NCI-H2196 treated with DMSO at 0.1 percent for 48 hours (cell line): ENCODE results near the gene UBASH3B.

Experiments used
- DNase-seq: peaks from one replicate; lab custom pipeline; 2025; ENCODE audit not compliant: unreplicated experiment; lab: John Stamatoyannopoulos, UW

The UBASH3B gene

GRCh38 chr11:122647736-122648275, 7.7 kb upstream of the UBASH3B start:
- no peak for DNase-seq

- DNase-seq = no peak
Measured at GRCh38 chr11:122649116-122649515, 6.4 kb upstream of the UBASH3B start.

DNA sequence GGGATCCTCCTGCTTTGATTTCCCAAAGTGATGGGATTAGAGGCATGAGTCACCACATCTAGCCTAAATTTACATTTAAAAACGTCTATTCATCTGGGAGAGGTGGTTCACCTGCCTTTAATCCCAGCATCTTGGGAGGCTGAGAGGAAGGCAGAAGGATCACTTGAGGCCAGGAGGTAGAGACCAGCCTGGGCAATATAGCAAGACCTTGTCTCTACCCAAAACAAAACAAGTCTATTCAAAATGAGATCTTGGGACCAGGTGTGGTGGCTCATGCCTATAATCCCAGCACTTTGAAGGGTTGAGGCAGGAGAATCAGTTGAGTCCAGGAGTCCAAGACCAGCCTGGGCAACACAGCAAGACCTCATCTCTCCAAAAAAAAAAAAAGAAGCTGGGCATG, 4.9 kb upstream of the UBASH3B start:
- DNase-seq = no peak

- no peak for DNase-seq
Measured at GRCh38 chr11:122652495-122652894, 3.0 kb upstream of the UBASH3B start.

- DNase-seq = no peak
Measured at GRCh38 chr11:122653916-122654585, 1.5 kb upstream of the UBASH3B start.

DNA sequence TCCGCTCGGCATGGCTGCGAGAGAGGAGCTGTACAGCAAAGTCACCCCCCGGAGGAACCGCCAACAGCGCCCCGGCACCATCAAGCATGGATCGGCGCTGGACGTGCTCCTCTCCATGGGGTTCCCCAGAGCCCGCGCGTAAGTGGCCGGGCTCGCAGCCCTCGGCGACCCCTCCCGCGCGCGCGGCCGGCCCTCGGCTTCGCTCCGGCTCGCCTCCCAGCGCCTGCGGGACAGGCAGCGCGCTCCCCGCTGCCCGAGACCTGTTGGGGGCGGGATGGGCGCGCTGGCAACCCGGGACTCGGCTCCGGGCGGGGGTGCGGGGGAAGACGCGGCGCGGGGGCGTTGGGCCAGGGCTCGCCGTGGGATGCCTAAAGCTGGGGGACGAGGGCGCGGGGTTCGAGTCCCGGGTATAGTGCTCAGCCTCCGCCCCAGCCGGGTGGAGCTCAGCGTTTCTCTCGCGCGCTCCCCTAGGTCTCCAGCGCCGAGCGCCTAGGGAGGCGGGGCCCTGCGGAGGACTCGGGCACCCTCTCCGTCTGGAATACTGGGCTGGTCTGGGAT, 630 bp downstream of the UBASH3B start:
- DNase-seq = no peak

DNA sequence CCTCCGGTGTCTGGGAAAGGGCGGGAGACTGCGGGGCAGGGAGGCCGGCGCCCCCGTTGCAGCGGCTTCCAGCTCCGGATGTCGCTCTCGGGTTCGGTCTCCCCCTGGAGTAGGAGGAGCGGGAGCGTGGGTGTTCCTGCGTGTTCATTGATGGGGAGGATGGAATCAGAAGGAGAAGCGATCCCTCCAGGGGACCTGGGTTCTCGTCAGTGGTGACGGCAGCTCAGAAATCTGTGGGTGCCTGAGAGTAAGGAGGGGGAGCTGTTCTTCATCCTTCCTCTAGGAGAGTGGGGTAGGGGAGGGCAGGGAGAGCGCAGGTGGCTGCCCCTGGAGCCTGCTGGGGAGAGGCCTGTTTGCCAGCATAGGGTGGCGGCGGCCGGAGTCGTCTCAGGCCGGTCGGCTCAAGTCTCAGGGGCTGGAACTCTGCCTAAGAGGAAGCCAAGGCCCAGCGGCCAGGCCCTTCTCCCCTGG, 1.1 kb downstream of the UBASH3B start:
- no peak for DNase-seq

DNA sequence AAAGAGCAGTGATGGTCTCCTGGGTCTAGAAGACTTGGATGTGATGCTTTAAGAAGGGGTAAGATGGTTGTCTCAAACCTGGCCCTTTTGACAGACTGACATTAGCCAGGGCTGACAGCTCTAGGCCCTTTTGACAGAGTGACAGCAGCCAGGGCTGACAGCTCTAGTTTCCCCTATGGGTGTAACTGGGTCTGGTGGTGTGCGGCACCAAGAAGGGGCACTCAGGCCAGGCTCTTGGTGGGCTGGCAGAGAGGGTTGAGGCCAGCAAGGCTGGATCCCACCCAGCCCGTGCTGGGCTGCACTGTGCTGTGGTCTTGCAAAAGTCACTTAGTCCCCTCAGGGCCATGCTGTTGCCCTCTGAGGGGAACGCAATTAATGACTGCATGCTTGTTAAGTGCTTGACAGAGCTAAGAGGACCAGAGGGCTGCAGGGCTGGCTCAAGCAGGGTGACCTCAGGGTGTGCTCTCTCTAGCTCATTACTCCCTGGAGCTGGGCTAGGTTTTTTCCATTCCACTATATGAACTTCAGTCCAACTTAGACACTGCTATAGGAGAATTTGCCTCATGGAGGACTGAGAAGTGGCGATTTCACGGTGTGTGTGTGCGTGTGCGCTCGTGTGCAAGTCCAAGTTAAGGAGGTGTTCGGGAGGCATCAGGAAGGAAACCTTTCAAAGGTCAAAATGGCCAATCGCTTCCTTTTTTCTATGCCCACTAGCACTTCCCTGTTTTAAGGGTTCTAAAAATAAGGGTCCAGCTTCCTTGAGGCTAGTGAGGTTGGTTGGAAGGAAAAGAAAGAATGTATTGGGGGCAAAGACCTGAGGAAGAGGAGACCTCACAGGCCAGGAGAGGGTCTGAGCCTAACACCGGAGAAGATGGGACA, 4.4 kb downstream of the UBASH3B start:
- DNase-seq = no peak

DNA sequence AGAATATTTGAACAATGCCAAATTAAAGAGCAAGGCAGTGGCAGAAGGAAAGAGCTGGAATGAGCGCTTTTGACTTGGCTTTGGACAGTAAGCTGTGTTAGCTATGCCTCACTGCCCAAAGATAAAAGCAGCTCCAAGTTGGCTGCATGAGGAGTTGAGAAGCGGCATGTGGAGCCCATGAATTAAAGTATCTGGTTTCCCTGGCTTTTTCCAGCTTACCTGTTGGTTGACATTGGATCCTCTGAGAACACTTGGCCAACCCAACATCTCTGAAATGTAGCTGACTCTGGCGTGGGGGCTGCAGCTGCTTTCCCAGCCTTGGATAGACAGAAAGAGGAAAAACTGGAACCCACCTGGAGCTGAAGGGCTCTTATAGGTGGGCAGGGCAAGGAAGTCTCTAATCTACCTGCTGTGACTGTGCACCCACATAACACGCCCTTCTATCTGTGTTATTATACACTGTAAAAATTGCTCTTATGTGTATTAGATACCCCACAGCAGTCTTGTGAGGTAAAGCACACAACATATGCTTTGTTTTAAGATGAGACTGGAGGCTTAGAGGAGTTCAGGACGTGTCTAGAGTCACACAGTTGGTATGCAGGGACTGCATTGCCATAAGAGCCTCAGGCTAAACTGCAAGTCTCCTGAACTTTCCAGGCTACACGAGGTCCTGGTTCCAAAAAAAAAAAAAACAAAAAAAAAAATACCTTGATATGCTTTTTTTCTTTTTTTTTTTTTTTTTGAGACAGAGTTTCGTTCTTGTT, 5.8 kb downstream of the UBASH3B start:
- DNase-seq = peak; percentile 81

- DNase-seq = no peak
Measured at GRCh38 chr11:122663056-122663740, 7.7 kb downstream of the UBASH3B start.

DNA sequence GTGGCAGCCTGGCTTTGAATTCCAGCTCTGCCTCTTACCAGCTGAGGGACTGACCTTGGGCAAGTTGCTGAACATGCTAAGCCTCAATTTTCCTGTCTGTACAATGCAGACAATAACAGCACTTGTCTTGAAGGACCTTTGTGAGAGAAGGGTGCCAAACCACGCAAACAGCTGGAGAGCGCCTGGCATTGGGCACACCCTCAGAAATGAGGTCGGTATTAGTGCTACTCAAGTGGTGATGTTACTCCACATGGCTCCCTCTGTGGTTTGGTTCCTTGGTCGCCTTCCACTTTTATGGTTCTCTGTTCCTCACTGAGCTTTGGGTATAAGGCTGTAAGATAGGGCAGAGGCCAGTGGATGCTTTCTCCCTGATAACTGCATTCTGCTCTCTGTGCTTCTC, 8.2 kb downstream of the UBASH3B start:
- DNase-seq = peak; percentile 32

DNA sequence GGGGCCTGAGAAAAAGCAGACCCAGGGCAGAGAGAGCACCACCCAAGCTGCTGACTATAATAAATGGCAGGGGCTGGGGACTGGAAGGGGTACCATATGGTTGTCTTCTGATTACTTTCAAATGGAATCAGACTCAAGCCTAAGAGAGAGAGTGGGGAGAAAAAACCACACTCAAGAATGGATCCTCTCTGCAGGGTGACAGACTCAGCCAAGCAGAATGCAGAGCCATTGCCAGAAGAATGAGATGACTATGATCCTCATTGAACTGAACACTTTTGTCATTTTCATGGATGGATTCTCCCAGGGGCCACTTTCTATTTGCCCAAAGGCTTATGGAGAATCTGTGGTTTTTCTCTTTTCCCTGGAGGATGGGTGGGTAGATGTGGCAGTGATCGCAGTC, 8.7 kb downstream of the UBASH3B start:
- DNase-seq = no peak

DNA sequence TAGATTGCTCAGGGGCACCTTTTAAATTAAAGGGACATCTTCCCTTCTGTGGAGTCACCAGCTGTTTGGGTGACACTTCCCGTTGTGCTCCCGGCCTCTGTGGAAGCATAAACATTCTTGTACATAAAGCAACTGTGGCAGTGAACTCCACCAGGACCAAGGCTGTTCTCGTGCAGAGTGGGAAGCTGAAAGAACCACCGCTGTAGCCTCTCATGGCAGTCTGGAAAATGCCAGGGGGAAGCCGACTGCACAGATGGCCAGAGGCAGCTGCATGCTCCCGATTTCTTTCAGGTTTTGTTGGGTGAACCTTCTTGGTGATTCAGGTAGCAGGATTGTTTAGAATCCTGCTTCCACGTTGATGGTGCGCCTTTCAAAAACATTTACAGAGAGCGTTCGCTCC, 10.3 kb downstream of the UBASH3B start:
- no peak for DNase-seq

DNA sequence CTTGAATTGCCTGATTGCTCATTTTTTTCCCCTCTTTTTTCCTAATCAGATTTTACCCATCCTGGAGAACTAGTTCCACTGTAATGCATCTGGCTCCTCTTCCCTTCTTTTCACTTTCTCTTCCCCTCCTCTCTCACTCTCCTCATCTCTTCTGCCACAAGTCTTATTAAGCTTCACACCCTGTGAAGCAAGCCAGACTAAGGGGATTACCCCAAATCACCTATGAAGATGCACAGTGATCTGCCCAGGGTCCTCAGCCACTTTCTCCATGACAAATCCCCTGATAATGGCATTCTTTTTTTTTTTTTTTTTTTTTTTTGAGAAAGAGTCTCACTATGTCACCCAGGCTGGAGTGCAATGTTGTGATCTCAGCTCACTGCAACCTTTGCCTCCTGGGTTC, 11.2 kb downstream of the UBASH3B start:
- DNase-seq = no peak

- peak; percentile 34 for DNase-seq
Measured at GRCh38 chr11:122668562-122669090, 13.1 kb downstream of the UBASH3B start.

DNA sequence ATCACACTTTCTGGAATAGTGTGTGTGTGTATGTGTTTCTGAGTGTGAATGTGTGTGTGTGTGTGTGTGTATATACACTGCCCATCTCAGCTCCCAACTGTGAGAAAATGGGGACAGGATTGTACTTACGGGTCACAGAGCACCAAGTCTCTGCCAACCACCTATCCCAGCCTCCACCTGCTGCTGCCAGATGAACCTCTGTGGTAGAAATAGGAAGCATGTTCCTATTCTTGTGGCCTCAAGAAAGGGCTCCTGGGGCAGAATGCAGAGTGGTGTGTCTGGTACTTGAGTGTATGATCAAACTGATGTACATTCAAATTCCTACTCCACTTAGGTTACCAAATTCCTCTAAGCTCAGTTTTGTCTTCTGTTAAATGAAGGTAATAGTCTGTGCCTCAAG, 14.6 kb downstream of the UBASH3B start:
- DNase-seq = no peak

DNA sequence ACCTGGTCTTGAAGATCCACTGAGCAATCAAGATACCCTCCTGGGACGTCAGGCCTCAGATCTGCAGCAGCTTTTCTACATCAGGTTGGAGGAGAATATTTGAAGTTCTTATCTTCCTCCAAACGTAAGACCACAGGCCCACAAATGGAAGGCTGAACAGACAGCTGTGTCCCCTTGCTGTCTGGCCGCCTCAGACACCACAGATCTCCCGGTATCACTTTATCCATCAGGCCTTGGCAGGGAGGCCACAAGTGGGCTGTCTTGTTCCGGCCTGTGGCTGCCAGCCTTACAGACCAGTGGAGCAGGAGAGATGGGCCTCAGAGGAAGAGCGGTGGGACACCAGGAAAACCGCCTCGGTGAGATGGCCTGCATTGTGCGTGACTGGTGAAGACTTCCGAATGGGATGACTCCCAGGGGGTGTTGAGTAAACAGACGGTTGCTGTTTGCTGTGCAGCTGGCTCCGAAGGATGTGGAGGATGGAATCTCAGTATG, 15.9 kb downstream of the UBASH3B start:
- no peak for DNase-seq

GRCh38 chr11:122672892-122673291, 17.4 kb downstream of the UBASH3B start:
- DNase-seq = no peak

DNA sequence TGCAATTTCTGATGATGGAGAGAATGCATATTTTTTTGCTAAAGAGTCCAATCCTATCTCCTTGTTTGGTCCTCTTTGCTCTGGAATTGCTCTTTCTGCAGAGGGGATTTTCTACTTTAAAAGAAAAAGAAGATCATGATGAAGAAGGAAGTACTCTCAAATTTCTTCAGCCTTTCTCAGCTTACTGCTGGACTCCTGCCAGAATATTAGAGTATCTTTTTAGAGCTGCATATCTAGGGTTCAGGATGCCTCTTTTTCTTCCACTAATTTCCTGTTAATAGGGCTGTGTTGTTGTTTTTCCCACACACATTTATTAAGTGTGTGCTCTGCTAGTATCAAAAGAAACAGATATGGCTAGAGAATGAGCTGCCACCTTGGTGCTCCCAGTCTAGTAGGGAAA, 18.2 kb downstream of the UBASH3B start:
- no peak for DNase-seq

DNA sequence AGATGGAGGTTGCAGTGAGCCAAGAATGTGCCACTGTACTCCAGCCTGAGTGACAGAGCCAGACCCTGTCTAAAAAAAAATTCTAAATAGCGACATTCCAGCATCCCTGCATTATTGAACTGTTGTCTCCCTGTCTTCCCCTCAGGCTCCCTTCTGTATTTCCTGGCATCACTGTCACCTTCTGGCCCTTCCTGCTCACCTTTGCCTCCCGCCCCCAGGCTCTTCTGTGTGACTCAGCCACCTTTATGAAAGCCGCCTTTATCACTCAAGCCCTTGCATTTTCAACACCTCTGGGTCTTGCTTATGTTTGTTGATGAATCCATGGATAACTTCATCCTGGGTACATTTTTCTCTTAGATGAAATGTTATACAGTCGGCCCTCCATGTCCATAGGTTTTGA, 21.1 kb downstream of the UBASH3B start:
- no peak for DNase-seq
